Stimulated activated CD4-positive, alpha-beta T cell treated with anti-CD3 and anti-CD28 coated beads, Interleukin-15, amount 100 ng/mL, for 1 hour (primary cell): ENCODE results near the gene EEF1B2.
"Not testable (repeated sequence)": the region's sequence is repeated elsewhere in the genome, so short reads cannot be mapped to it uniquely, and the experiment has no call there.

ENCODE experiments used
- DNase-seq, 2 donors: peaks; one replicate each; pipeline ENCODE4 v3.0.0-alpha.2; 2020; ENCODE audit warnings: low read depth in 1 of 2, low spot score in 1 of 2

The EEF1B2 gene

DNA sequence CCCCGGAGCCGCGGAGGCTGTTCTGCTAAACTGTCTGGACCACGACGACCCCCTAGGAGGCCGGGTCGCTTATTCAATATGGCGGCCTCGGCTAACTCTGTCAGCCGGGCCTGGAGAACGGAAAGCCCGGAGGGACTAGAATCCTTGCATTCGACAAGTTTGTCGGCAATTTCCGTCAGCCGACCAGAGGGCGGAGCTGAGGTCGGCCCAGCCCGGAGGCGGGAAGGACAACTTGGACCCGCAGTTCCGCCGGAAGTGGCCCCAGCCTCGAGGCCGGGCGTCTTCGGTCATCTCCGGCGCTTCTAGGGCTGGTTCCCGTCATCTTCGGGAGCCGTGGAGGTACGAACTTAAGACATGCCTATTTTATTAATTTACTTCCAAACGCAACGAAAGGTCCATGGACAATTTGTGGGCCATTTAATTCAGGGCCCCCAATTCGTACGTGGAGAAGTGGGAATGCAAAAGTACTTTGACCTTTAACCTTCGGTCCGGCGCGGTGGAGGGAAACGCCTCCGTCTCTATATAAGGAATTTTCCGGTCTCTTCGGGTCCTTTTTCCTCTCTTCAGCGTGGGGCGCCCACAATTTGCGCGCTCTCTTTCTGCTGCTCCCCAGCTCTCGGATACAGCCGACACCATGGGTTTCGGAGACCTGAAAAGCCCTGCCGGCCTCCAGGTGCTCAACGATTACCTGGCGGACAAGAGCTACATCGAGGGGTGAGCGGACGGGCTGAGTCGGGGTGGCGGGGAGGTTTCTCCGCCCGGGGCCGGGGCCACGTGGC, at the start of gene EEF1B2, which contains the start of gene NDUFS1:
EEF1B2 (plus strand) TSS at position 550 of the 779 bp plus-strand sequence; CDS start at position 635, 85 bp downstream.
NDUFS1 (minus strand) TSS at position 99 of the 779 bp plus-strand sequence. CDS start 5,766 bp downstream, outside the sequence.
- DNase-seq, result peak; percentile 91 to 92

DNA sequence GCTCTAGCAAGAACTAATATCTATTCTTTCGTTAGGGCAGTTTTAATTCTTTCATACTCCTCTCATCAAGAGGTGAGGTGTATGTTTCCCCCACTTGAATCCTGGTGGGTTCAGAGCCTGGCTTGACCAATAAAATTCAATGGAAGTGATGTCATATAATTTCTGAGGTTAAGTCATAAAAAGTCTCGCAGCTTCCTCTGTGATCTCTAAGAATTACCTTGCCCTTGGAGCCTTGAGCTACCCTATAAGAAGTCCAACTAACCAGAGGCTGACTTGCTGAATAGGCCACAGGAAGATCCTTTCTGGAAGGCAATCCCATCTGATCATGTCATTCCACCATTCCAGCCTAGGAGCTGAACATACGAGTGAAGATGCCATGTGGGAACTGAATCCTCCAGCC, 47.6 kb upstream of the EEF1B2 start:
- DNase-seq, result no peak

GRCh38 chr2:206112846-206113547, 46.7 kb upstream of the EEF1B2 start:
- DNase-seq, result no peak

DNA sequence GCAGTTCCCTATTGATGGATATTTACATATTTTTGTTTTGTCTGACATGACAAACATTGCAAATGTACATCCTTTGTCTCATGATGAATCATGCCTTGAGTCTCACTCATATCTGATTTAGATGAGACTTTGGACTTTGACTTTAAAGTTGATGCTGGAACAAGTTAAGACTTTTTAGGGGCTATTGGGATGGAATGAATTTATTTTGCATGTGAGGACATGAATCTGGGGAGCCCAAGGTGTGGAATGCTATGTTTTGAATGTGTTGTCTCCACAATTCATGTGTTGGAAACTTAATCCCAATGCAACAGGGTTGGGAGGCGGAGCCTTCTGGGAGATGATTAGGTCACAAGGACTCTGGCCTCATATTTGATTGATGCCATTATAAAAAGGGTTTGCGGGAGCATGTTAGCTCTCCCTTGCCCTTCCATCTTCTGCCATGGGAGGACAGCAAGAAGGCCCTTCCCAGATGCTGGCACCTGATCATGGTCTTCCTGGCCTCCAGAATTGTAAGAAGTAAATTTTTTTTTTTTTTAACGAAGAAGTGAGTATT, 44.6 kb upstream of the EEF1B2 start:
- no peak for DNase-seq

DNA sequence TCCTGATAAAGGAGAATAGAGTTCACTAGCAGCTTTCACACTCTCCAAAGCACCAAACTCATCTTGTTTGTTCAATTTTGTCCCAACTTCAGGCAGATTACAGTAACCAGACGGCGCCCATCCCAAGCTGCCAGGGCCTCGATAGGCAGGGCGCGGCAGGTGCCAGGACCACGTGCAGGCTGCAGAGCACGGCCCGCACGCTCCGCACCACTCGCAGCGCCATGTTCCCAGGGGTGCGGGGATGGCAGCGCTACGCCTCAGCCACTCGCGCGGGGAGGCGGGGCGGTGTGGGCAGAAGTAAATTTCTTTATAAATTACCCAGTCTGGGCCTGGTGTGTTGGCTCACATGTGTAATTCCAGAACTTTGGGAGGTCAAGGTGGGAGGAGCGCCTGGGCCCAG, 43.4 kb upstream of the EEF1B2 start:
- DNase-seq, result no peak

DNA sequence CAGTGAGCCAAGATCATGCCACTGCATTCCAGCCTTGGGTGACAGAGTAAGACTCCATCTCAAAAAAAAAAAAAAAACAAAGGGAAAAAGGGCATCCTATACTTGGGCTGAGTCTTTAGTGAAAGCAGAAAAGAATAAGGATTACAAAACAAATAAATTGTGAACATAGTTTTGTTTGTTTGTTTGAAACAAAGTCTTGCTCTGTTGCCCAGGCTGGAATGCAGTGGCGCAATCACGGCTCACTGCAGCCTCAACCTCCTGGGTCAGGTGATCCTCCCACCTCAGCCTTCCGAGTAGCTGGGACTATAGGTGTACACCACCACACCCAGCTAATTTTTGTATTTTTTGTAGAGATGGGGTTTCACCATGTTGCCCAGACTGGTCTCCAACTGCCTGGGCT, 37.1 kb upstream of the EEF1B2 start:
- DNase-seq, result not testable (repeated sequence)

GRCh38 chr2:206125901-206126300, 33.8 kb upstream of the EEF1B2 start:
- DNase-seq, result no peak

- no peak for DNase-seq
Measured at GRCh38 chr2:206127656-206128055, 32.0 kb upstream of the EEF1B2 start.

- DNase-seq, result no peak
Measured at GRCh38 chr2:206143451-206143850, 16.2 kb upstream of the EEF1B2 start.

- DNase-seq, result no peak
Measured at GRCh38 chr2:206144383-206144782, 15.3 kb upstream of the EEF1B2 start.

DNA sequence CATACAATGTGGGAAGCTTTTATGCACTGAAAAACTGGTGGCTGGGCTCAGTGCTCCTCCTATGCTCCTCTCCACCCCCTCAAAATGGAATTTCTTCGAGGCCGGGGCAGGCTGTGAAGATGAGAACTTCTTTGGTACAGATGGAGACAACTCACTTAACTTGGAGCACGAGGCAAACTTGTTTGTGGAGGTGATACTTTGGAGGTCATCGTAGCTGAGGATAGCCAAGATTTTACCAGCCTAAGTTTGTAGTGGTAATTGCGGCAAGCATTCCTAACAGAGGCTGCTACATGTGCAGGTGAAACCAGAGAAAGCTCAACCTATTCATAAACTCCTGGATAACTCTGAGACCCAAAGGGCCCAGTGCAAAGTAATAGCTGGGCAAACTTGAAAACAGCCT, 14.0 kb upstream of the EEF1B2 start:
- no peak for DNase-seq

GRCh38 chr2:206149330-206149729, 10.4 kb upstream of the EEF1B2 start:
- DNase-seq, result no peak

GRCh38 chr2:206150168-206150567, 9.5 kb upstream of the EEF1B2 start:
- DNase-seq, result no peak

DNA sequence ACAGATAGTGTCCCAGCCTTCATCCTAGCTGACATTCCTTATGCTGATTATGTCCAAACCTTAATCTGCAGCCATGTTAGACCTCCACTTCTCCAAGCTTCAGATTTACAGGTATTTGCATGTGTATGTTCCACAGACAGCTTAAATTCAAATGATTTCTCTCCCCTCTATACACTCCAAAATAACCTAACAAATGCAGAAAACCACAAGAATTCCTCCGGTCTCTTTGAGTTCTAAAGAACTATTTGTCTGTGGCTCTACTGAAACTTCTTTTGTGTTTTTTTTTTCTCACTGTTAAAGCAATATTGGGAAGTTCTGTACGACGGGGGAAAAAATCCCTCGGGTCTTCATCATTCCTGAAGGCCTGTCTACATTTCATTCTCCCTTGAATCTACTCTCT, 9.1 kb upstream of the EEF1B2 start:
- no peak for DNase-seq

- no peak for DNase-seq
Measured at GRCh38 chr2:206154197-206154596, 5.5 kb upstream of the EEF1B2 start.

- not testable (repeated sequence) for DNase-seq
Measured at GRCh38 chr2:206157014-206157413, 2.7 kb upstream of the EEF1B2 start.

DNA sequence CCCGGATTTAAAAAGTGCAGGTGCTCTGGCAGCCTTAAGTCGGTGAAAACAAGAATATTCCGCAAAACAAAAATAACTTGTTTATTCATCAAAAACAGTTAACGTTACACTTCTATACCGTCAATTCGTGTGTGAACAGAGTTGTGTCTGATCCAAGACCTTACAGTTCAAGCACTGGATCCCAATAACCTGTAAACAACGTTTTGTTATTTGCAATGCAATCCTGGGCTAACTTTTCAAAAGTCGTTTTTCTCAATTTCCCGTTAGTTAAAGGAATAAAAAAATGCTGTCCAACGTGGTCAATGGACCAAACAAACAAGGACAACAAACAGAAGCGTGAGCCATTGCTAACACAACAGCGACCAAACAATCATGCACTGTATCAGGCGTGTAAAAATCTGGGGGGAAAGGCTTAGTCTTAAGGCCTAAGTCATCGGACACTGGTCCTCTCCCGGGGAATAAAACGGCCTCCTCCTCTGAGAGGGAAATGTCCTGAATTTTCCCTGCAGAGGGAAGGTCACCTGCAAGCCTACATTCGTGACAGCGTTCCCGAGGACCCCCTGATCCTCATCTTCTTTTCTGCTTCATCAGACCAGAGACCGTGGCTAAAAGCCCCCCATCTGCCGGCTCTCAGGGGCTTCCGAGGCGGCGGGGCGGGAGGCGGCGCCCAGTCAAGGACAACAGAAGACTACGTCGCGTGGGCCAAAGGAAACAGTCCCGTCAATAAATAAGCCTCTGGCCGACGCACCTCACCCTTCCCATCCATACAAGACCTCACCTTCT, 941 bp upstream of the EEF1B2 start:
- no peak for DNase-seq

DNA sequence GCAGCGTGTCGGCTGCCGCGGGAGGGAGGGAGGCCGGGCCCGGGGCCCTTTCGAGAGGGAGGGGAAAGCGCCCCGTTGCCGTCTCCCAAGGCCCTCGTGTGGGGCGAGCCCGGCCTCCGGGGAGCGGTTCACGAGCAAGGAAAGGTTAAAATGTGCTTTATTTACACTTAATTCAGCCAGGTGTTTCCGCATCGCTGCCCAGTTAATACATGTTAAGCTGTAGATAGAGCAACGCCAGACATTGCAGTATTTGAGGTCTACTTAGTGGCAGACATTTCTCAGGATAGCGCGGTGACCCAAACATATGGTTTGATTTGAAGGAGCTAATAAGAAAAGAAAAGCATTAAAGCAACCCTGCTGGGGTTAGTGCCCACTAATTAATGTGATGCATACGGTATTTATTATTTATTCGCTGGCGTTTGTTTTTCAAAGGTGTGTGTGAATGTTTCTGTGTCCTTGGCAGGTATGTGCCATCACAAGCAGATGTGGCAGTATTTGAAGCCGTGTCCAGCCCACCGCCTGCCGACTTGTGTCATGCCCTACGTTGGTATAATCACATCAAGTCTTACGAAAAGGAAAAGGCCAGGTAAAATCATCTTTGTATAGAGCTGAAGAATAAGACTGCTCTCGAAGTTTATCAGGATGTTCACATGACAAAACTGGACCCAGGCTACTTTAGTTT, 571 bp downstream of the EEF1B2 start:
- no peak for DNase-seq

DNA sequence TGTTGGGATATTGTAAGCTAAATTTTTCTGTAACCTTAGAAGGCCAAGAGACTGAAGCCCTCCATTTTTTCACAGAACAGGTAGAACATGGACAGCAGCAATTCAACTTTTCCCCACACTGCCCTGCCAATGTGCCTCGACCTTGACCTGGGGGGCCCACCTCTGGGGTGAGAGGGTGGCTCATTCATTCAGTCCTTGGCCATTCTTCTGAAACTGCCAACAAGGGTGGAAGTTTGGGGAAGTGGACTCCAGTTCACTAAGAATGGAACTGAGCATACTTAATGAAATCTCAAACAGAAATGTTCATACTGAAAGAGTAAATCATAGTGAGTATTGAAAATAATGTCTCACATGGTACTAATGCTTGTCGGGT, 1.1 kb downstream of the EEF1B2 start:
- no peak for DNase-seq

- DNase-seq, result not testable (repeated sequence)
Measured at GRCh38 chr2:206162401-206162800, 2.7 kb downstream of the EEF1B2 start.
